ENCODE measurements around the gene SLC40A1.

Gene SLC40A1

GRCh38 chr2:189580658-189581353 lies at the start of gene SLC40A1:
Gene SLC40A1 (minus strand): TSS chr2:189580786. CDS start chr2:189580460, 326 bp downstream.
- peak within 1 kb of the TSS; percentile 54 for H3K4me3 ChIP-seq (ENCODE audit: low read length)
- no peak for TF ChIP-seq ZNF274 (IDR thresholded peaks at IDR 0.05; ENCODE audit: low read depth, low read length)

- no peak for TF ChIP-seq ZNF274 (IDR thresholded peaks at IDR 0.05; ENCODE audit: low read depth, low read length)
- no peak overlapping the region for H3K4me3 ChIP-seq (ENCODE audit: low read length)
Measured at GRCh38 chr2:189629531-189630453, 49.2 kb upstream of the SLC40A1 start.

- TF ChIP-seq ZNF274 (IDR thresholded peaks at IDR 0.05; ENCODE audit: low read depth, low read length): no peak
- H3K4me3 ChIP-seq (ENCODE audit: low read length): no peak overlapping the region
Measured at GRCh38 chr2:189628817-189629530, 48.4 kb upstream of the SLC40A1 start.

- no peak for TF ChIP-seq ZNF274 (IDR thresholded peaks at IDR 0.05; ENCODE audit: low read depth, low read length)
- H3K4me3 ChIP-seq (ENCODE audit: low read length): no peak overlapping the region
Measured at GRCh38 chr2:189627789-189628188, 47.2 kb upstream of the SLC40A1 start.

- TF ChIP-seq ZNF274 (IDR thresholded peaks at IDR 0.05; ENCODE audit: low read depth, low read length): no peak
- H3K4me3 ChIP-seq (ENCODE audit: low read length): no peak overlapping the region
Measured at GRCh38 chr2:189625636-189626035, 45.0 kb upstream of the SLC40A1 start.

- TF ChIP-seq ZNF274 (IDR thresholded peaks at IDR 0.05; ENCODE audit: low read depth, low read length): no peak
- no peak overlapping the region for H3K4me3 ChIP-seq (ENCODE audit: low read length)
Measured at GRCh38 chr2:189624648-189625355, 44.2 kb upstream of the SLC40A1 start.

GRCh38 chr2:189623049-189623448 lies 42.5 kb upstream of the SLC40A1 start:
- no peak overlapping the region for H3K4me3 ChIP-seq (ENCODE audit: low read length)
- no peak for TF ChIP-seq ZNF274 (IDR thresholded peaks at IDR 0.05; ENCODE audit: low read depth, low read length)

GRCh38 chr2:189621781-189622180 lies 41.2 kb upstream of the SLC40A1 start:
- no peak overlapping the region for H3K4me3 ChIP-seq (ENCODE audit: low read length)
- no peak for TF ChIP-seq ZNF274 (IDR thresholded peaks at IDR 0.05; ENCODE audit: low read depth, low read length)

GRCh38 chr2:189618197-189618596 lies 37.6 kb upstream of the SLC40A1 start:
- no peak for TF ChIP-seq ZNF274 (IDR thresholded peaks at IDR 0.05; ENCODE audit: low read depth, low read length)

GRCh38 chr2:189614585-189614984 lies 34.0 kb upstream of the SLC40A1 start:
- TF ChIP-seq ZNF274 (IDR thresholded peaks at IDR 0.05; ENCODE audit: low read depth, low read length): no peak
- H3K4me3 ChIP-seq (ENCODE audit: low read length): no peak overlapping the region

More at GRCh38 chr2:189618197-189618596, 37.6 kb upstream of the SLC40A1 start:
- H3K4me3 ChIP-seq (ENCODE audit: low read length): no peak overlapping the region

- no peak overlapping the region for H3K4me3 ChIP-seq (ENCODE audit: low read length)
- no peak for TF ChIP-seq ZNF274 (IDR thresholded peaks at IDR 0.05; ENCODE audit: low read depth, low read length)
Measured at GRCh38 chr2:189613650-189614420, 33.2 kb upstream of the SLC40A1 start.

- TF ChIP-seq ZNF274 (IDR thresholded peaks at IDR 0.05; ENCODE audit: low read depth, low read length): no peak
- no peak overlapping the region for H3K4me3 ChIP-seq (ENCODE audit: low read length)
Measured at GRCh38 chr2:189613077-189613636, 32.6 kb upstream of the SLC40A1 start.

GRCh38 chr2:189610700-189611099 lies 30.1 kb upstream of the SLC40A1 start:
- no peak for TF ChIP-seq ZNF274 (IDR thresholded peaks at IDR 0.05; ENCODE audit: low read depth, low read length)
- no peak overlapping the region for H3K4me3 ChIP-seq (ENCODE audit: low read length)

Data from GM08714 (cell line).